GM12878 (cell line): ENCODE results near the gene MCTS1. TPM values are rescaled to one million over a fixed set of nuclear protein-coding genes. Genes with fewer than 3 reads are reported as not detected.

Experiments
- ATAC-seq: fragments of 200-7000 bp; cut with Tn5 transposase; 3 replicates; pipeline ENCODE4 v1.9.1; 2020; ENCODE audit warnings: mild to moderate bottlenecking, moderate library complexity
- BruUV-seq: library from RNA; stranded (reverse); fragments of 400-500 nt; replicated peaks from 2 replicates; lab custom pipeline; 2021; lab: Mats Ljungman, UMichigan
- CTCF ChIA-PET: fragments of 300-600 bp; sonication (Branson Sonifier 250); formaldehyde crosslinking; extraction: SDS; loops from one replicate; lab custom pipeline; 2021; ENCODE audit warnings: inconsistent platforms; lab: Yijun Ruan, JAX
- POLR2A ChIA-PET: fragments of 350-600 bp; formaldehyde crosslinking; extraction: SDS; loops from one replicate; lab custom pipeline; 2021; ENCODE audit warnings: inconsistent platforms; lab: Charles Lee
- RAD21 ChIA-PET: fragments of 300-600 bp; sonication (Branson Sonifier 250); formaldehyde crosslinking; loops from one replicate; lab custom pipeline; 2023; ENCODE audit warnings: antibody characterized with exemption; ENCODE audit not compliant: unreplicated experiment; lab: Charles Lee
- SMC1A ChIA-PET: fragments of 300-600 bp; sonication (Branson Sonifier 250); formaldehyde crosslinking; loops from one replicate; lab custom pipeline; 2023; ENCODE audit not compliant: unreplicated experiment, uncharacterized antibody; lab: Charles Lee
- DNase-seq: peaks from one replicate; pipeline ENCODE4 v3.0.0-alpha.2; 2011; ENCODE audit warnings: low read depth, low spot score
- FAIRE-seq: peaks from 3 replicates; lab custom pipeline; 2011; peaks lifted over from hg19 to GRCh38; lab: Jason Lieb, UNC
- H2AFZ ChIP-seq: 2 replicates; pipeline ENCODE4 v1.6.0; 2011; ENCODE audit warnings: low read depth, low read length, control low read depth; ENCODE audit not compliant: control insufficient read depth
- H3K27ac ChIP-seq: 2 replicates; pipeline ENCODE4 v1.5.1; 2011; ENCODE audit warnings: control low read depth; ENCODE audit not compliant: control insufficient read depth, insufficient read depth
- H3K27me3 ChIP-seq, 2 experiments: replicated peaks in 1 of 2; 2 replicates each; pipeline versions ENCODE4 v1.6.0 to v1.6.1; 2011; ENCODE audit warnings: low read length in 1 of 2; ENCODE audit not compliant: control insufficient read depth in 2 of 2, insufficient read depth in 2 of 2
- H3K36me3 ChIP-seq, 2 experiments: 2 replicates each; pipeline ENCODE4 v1.5.1; 2011; ENCODE audit warnings: low read length in 1 of 2; ENCODE audit not compliant: control insufficient read depth in 2 of 2, insufficient read depth in 2 of 2
- H3K4me1 ChIP-seq: 2 replicates; pipeline ENCODE4 v1.6.1; 2011; ENCODE audit warnings: mild to moderate bottlenecking, low read length, moderate library complexity, mixed read lengths; ENCODE audit not compliant: control insufficient read depth, insufficient read depth
- H3K4me2 ChIP-seq: 2 replicates; pipeline ENCODE4 v1.6.0; 2011; ENCODE audit warnings: control low read depth; ENCODE audit not compliant: control insufficient read depth, insufficient read depth
- H3K4me3 ChIP-seq: fragments of 200-600 bp; sonication (generic); 2 replicates; pipeline ENCODE4 v1.5.1; 2016
- H3K79me2 ChIP-seq: 2 replicates; pipeline ENCODE4 v1.6.0; 2011; ENCODE audit warnings: low read length; ENCODE audit not compliant: control insufficient read depth, insufficient read depth
- H3K9ac ChIP-seq: 2 replicates; pipeline ENCODE4 v1.8.0; 2011; ENCODE audit warnings: low read length, control low read depth, mixed read lengths; ENCODE audit not compliant: control insufficient read depth, insufficient read depth
- H3K9me3 ChIP-seq: replicated peaks from 3 replicates; pipeline ENCODE4 v1.5.1; 2011; ENCODE audit warnings: mild to moderate bottlenecking, low read length; ENCODE audit not compliant: control insufficient read depth, insufficient read depth
- H4K20me1 ChIP-seq: 2 replicates; pipeline ENCODE4 v1.6.0; 2011; ENCODE audit not compliant: control insufficient read depth, insufficient read depth
- BHLHE40 ChIP-seq, 2 experiments: fragments of 450-650 bp in 1 of 2; IDR thresholded peaks; 2 replicates each; pipeline ENCODE4 v1.6.1; 2011 to 2017; ENCODE audit warnings: low read depth in 2 of 2, borderline replicate concordance in 1 of 2, improper control_type of control experiment in 1 of 2, low read length in 1 of 2, mild to moderate bottlenecking in 1 of 2
- BMI1 ChIP-seq: fragments of 450-650 bp; IDR thresholded peaks from 2 replicates; pipeline ENCODE4 v1.6.1; 2016; ENCODE audit warnings: mild to moderate bottlenecking, moderate library complexity, borderline replicate concordance
- DPF2 ChIP-seq: fragments of 450-650 bp; IDR thresholded peaks from 2 replicates; pipeline ENCODE4 v1.6.1; 2017; ENCODE audit warnings: mild to moderate bottlenecking
- EP300 ChIP-seq, 2 experiments: fragments of 150-350 bp in 1 of 2; IDR thresholded peaks; 2 replicates each; pipeline ENCODE4 v1.6.1; 2011 to 2012; ENCODE audit warnings: low read depth in 2 of 2, low read length in 2 of 2, borderline replicate concordance in 1 of 2, improper control_type of control experiment in 1 of 2, inconsistent platforms in 1 of 2; ENCODE audit not compliant: control insufficient read depth in 1 of 2
- FOXM1 ChIP-seq: IDR thresholded peaks from 2 replicates; pipeline ENCODE4 v1.6.1; 2012; ENCODE audit warnings: low read depth, mild to moderate bottlenecking, inconsistent platforms, low read length, moderate library complexity
- NFIC ChIP-seq: IDR thresholded peaks from 2 replicates; pipeline ENCODE4 v1.6.1; 2012; ENCODE audit warnings: low read depth, mild to moderate bottlenecking, inconsistent platforms, low read length, moderate library complexity
- PAX5 ChIP-seq: IDR thresholded peaks from 2 replicates; pipeline ENCODE4 v1.6.1; 2011; ENCODE audit warnings: low read depth, low read length, borderline replicate concordance
- POU2F2 ChIP-seq: IDR thresholded peaks from 3 replicates; pipeline ENCODE4 v1.6.1; 2011; ENCODE audit warnings: low read depth, mild to moderate bottlenecking, low read length, borderline replicate concordance
- RAD51 ChIP-seq: fragments of 450-650 bp; IDR thresholded peaks from 2 replicates; pipeline ENCODE4 v1.6.1; 2016; ENCODE audit warnings: moderate library complexity, mild to moderate bottlenecking, inconsistent platforms
- STAT3 ChIP-seq: IDR thresholded peaks from 2 replicates; pipeline ENCODE4 v1.6.1; 2011; ENCODE audit warnings: low read depth, low read length, improper control_type of control experiment
- SUZ12 ChIP-seq: fragments of 200-600 bp; sonication (generic); IDR thresholded peaks from one replicate; pipeline ENCODE4 v1.6.1; 2018; ENCODE audit warnings: antibody characterized with exemption, mild to moderate bottlenecking; ENCODE audit not compliant: unreplicated experiment
- TARDBP ChIP-seq: IDR thresholded peaks from 2 replicates; pipeline ENCODE4 v1.6.1; 2016; ENCODE audit warnings: borderline replicate concordance
- WGBS: methylation state at CpG from one replicate; pipeline ENCODE4 v1.1.6; 2016; ENCODE audit warnings: low lambda C conversion rate; ENCODE audit not compliant: insufficient replicate concordance, insufficient coverage; ENCODE audit errors: missing lambda C conversion rate; 5-methylcytosine and 5-hydroxymethylcytosine counted together
- in situ Hi-C: fragments of 300-500 bp; cut with MboI; formaldehyde crosslinking; loops from 9 replicates; pipeline ENCODE4 v1.14.3; 2018; ENCODE audit warnings: mixed read lengths
- intact Hi-C: fragments of 100-400 bp; cut with micrococcal nuclease; formaldehyde crosslinking; loops from one replicate; pipeline ENCODE4 v1.14.2; 2022; ENCODE audit not compliant: unreplicated experiment
- polyA plus RNA-seq, 11 experiments: library from polyadenylated mRNA; depleted of rRNA in 4 of 11; unstranded in 6 of 11; stranded (reverse) in 5 of 11; fragments of >200 nt; fragmentation: Nextera tagmentation in 4 of 11; fragmentation: Illumina TruSeq in 1 of 11; extraction: Ambion mirVana in 4 of 11; extraction: Trizol in 1 of 11; gene quantifications; 1 replicate in 1 of 11; 2 replicates in 10 of 11; pipeline versions ENCODE4 v1.2.1 to v1.2.3, GENCODE V29; 2011 to 2016; ENCODE audit warnings: inconsistent platforms in 2 of 11, missing spikeins in 2 of 11, low read depth in 1 of 11
- total RNA-seq, 4 experiments: library from RNA; depleted of rRNA in 3 of 4; stranded (reverse); fragments of >200 nt in 3 of 4; fragmentation: Illumina TruSeq in 1 of 4; extraction: Trizol in 1 of 4; gene quantifications; 2 replicates each; pipeline versions ENCODE4 v1.2.1 to v1.2.3, GENCODE V29; 2013 to 2021
- TF ChIP-seq, protein P1 (sequence below), 3 experiments: IDR thresholded peaks in 2 of 3; conservative IDR thresholded peaks in 1 of 3; 2 replicates each; pipeline ENCODE4 v1.5.1; 2011; ENCODE audit warnings: low read depth in 3 of 3, low read length in 3 of 3, mild to moderate bottlenecking in 3 of 3, control low read depth in 2 of 3, moderate library complexity in 2 of 3, inconsistent platforms in 1 of 3, mixed read lengths in 1 of 3; ENCODE audit not compliant: control insufficient read depth in 2 of 3, insufficient read depth in 1 of 3; ENCODE audit errors: extremely low read depth in 1 of 3
- TF ChIP-seq, protein P2 (sequence below): IDR thresholded peaks from 2 replicates; pipeline ENCODE4 v1.6.1; 2011; ENCODE audit warnings: low read depth, low read length, improper control_type of control experiment, borderline replicate concordance

MCTS1 gene
- total and polyA plus RNA-seq, 10 of the 15 experiments (the other 5 are each of a cell fraction or from before 2014, with no cell fraction given) = 59.5 to 238 (median 115) TPM

DNA sequence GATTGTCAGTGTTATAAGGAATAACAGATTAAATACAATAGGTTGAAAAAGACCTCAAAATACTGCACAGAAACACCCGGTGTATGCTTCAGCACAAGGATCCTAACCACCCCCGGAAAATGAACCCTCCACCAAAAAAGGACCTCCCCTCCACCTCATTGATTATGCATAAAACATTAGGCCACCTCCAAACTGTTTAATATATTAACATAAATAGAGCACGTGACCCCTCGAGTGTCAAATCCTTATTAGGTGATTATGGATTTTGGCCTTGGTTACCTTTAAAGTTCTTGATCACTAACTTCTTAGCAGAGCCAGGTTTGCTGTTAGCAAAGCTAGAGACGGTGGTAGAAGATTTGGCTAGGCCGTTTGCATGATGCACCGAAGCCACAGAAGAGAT lies 44.1 kb upstream of the MCTS1 start:
- ATAC-seq = peak; percentile 9; the same call in 2 of the 3 replicates
- Histone ChIP-seq H3K27me3 (no peaks in the 10 kb centered on the region), H2AFZ (no peak overlapping the region), H3K9me3 (no peaks in the 10 kb centered on the region), H3K4me2 (peak overlapping the region; percentile 75), H3K36me3 (peaks cover 0 to 3% of the 10 kb centered on the region in 2 experiments; a peak in 1 of 4 replicates), H3K4me3 (peak overlapping the region; percentile 67), H3K79me2 (peaks cover 36% of the 10 kb centered on the region), H3K27ac (peak overlapping the region; percentile 85)
- intact Hi-C loops (loop anchor here (1.0 kb wide), 1 partner anchor 44 kb away; the partner anchor contains the start of gene MCTS1), in situ Hi-C loops (no loop called here)
- POLR2A ChIA-PET = interaction anchor here (0.7 to 2.3 kb wide), 3 partner anchors 21 to 193 kb away, joined by 3 to 5 read pairs (median 4); no protein-coding TSS in a partner anchor
- no peak for FAIRE-seq
- 18% methylated on average over 7 of the region's 7 CpGs for WGBS
- CTCF ChIA-PET = interaction anchor here (0.7 to 1.8 kb wide), 3 partner anchors 74 to 210 kb away, joined by 3 to 7 read pairs (median 3); no protein-coding TSS in a partner anchor
- no TSS peak for BruUV-seq
- RAD21 ChIA-PET = interaction anchor here (2.7 to 3.0 kb wide), 2 partner anchors 44 to 59 kb away, joined by 12 to 17 read pairs; partner anchors contain the start of gene MCTS1
- SMC1A ChIA-PET = interaction anchor here (0.9 to 2.7 kb wide), 2 partner anchors 194 to 196 kb away, joined by 3 to 10 read pairs; no protein-coding TSS in a partner anchor
- no peak for DNase-seq
- TF ChIP-seq STAT3 (no peak), EP300 (IDR thresholded peaks at IDR 0.05; ENCODE audit: borderline replicate concordance in 1 of 2, control insufficient read depth in 1 of 2, low read depth in 2 of 2, low read length in 2 of 2) (no peak), FOXM1 (no peak), NFIC (no peak), BHLHE40 (IDR thresholded peaks at IDR 0.05; ENCODE audit: borderline replicate concordance in 1 of 2, low read depth in 2 of 2, low read length in 1 of 2) (peak in 1 of 2 experiments; percentile 59; a peak in 1 of 4 replicates), TARDBP (no peak), SUZ12 (no peak), BMI1 (no peak), PAX5 (no peak), RAD51 (peak; percentile 92), DPF2 (no peak), POU2F2 (peak; percentile 33; the same call in 1 of the 3 replicates)
- TF ChIP-seq, protein P1, sequence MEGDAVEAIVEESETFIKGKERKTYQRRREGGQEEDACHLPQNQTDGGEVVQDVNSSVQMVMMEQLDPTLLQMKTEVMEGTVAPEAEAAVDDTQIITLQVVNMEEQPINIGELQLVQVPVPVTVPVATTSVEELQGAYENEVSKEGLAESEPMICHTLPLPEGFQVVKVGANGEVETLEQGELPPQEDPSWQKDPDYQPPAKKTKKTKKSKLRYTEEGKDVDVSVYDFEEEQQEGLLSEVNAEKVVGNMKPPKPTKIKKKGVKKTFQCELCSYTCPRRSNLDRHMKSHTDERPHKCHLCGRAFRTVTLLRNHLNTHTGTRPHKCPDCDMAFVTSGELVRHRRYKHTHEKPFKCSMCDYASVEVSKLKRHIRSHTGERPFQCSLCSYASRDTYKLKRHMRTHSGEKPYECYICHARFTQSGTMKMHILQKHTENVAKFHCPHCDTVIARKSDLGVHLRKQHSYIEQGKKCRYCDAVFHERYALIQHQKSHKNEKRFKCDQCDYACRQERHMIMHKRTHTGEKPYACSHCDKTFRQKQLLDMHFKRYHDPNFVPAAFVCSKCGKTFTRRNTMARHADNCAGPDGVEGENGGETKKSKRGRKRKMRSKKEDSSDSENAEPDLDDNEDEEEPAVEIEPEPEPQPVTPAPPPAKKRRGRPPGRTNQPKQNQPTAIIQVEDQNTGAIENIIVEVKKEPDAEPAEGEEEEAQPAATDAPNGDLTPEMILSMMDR (IDR thresholded peaks at IDR 0.05 in 2 of 3, conservative IDR thresholded peaks at IDR 0.05 in 1 of 3; ENCODE audit: control insufficient read depth in 2 of 3, extremely low read depth in 1 of 3, insufficient read depth in 1 of 3, low read depth in 3 of 3, low read length in 3 of 3) = no peak
- TF ChIP-seq, protein P2, sequence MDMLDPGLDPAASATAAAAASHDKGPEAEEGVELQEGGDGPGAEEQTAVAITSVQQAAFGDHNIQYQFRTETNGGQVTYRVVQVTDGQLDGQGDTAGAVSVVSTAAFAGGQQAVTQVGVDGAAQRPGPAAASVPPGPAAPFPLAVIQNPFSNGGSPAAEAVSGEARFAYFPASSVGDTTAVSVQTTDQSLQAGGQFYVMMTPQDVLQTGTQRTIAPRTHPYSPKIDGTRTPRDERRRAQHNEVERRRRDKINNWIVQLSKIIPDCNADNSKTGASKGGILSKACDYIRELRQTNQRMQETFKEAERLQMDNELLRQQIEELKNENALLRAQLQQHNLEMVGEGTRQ = peak; percentile 16; the same call in 1 of the 2 replicates
- TF ChIP-seq, all 136 proteins: peak for 4
- peak overlapping the region; percentile 74 for H3K9ac ChIP-seq
- H4K20me1 ChIP-seq = no peaks in the 10 kb centered on the region
- H3K4me1 ChIP-seq = no peaks in the 10 kb centered on the region
